CD4-positive, alpha-beta T cell treated with Interleukin-10 for 1 hour (primary cell): Measurements from ENCODE around the gene USP32.
"Not testable (repeated sequence)": the region's sequence is repeated elsewhere in the genome, so short reads cannot be mapped to it uniquely, and the experiment has no call there.

ENCODE experiments used
- DNase-seq: peaks from one replicate; pipeline ENCODE4 v3.0.0-alpha.2; 2020

USP32 gene

GRCh38 chr17:60292697-60293096 lies 99.2 kb downstream of the USP32 start:
- DNase-seq = no peak

GRCh38 chr17:60284709-60285108 lies 107.2 kb downstream of the USP32 start:
- DNase-seq = no peak

DNA sequence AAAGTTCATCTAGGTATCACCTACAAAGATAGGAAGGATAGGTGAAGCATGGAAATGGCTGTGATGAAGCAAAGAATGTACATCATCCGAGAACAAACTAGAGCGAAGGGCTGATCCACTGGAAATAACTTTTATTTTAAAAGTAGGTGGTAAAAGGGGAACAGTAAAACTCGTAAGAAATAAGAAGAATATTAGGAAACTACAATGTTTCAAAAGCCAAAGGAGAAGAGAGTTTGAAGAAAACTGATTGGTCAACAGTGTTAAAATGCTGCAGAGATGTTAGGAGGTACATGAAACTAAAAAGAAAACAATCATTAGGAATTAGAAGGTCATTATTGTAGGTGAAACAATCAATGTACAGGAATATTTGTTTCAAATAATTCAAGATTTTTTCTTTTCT lies 108.1 kb downstream of the USP32 start:
- DNase-seq = no peak

DNA sequence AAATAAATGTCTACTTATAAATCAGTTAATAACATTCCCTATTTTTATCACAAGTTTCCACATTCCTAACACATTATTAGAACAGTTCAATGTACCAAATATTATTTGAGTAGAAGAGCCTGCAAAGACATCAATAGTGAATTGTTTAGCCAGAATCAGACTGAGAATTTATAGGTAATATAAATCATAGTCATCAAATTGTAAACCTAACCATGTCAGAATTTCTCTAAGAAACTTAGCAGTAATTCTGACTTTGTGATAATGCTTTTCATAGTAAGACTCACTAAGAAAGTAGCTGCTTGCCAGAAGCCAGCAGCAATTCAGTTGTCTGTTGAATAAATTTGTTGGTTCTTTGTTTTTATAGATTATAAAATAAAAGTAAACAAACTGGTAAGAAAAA lies 111.3 kb downstream of the USP32 start:
- DNase-seq = no peak

DNA sequence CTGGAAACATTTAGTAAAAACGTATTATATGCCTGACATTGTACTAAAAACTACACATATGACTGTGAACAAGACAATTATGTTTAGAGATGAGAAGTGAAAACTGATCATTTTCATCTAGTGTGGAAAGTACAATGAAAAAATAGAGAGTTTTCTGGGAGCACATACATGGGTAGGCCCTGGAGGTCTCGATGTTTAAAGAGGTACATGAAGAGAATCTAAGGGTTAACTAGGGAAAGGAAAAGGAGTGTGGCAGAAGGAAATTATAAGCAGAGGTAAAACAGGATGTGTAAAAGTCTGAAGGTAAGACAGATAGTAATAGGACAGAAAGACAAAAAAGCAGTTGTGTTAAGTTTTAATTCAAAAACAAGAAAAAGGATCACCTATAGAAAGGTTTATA lies 113.7 kb downstream of the USP32 start:
- DNase-seq = no peak

DNA sequence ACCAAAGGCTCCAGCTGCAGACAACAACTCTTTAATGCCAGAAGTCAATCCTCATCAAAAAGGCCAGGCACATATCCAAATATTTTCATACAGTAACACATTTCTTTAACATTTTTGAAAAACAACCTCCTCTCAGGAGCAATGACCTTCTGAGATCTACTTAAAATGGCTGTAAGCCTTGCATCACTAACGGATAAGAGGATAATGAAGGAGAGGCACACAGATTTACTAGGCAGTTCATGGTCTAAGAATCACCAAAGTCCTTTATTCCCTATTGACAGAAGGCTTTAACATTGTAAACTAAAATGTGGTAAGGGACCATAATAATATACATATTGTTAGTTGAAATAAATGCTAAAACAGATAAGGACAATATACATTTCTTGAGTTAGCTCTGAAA lies 114.7 kb downstream of the USP32 start:
- DNase-seq = no peak

- DNase-seq = no peak
These were observed 122.5 kb downstream of the USP32 start for GRCh38 chr17:60269417-60269816.

- DNase-seq = no peak
These were observed 131.4 kb downstream of the USP32 start for GRCh38 chr17:60260540-60260939.

- DNase-seq = no peak
These were observed 133.6 kb downstream of the USP32 start for GRCh38 chr17:60258313-60258712.

- DNase-seq = no peak
These were observed 135.8 kb downstream of the USP32 start for GRCh38 chr17:60256174-60256573.

DNA sequence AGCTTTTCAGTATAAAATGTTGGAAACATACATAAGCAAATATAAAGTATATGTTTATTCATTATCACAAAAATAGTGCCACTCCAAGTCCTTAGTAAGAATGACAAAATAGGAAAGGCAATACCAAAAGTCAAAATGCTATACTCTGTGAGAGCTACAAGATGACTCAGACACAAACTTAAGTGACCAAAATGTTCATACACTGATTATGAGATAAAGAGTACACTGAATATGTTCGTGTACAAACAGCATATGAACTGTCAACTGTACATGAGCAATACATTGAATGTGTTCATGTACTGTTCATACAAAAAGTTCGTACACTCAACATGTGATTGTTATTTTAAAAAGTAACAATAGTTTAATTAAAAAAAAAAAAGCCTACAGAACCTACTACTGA lies 138.9 kb downstream of the USP32 start:
- DNase-seq = no peak

- DNase-seq = no peak
These were observed 139.5 kb downstream of the USP32 start for GRCh38 chr17:60252459-60252858.

DNA sequence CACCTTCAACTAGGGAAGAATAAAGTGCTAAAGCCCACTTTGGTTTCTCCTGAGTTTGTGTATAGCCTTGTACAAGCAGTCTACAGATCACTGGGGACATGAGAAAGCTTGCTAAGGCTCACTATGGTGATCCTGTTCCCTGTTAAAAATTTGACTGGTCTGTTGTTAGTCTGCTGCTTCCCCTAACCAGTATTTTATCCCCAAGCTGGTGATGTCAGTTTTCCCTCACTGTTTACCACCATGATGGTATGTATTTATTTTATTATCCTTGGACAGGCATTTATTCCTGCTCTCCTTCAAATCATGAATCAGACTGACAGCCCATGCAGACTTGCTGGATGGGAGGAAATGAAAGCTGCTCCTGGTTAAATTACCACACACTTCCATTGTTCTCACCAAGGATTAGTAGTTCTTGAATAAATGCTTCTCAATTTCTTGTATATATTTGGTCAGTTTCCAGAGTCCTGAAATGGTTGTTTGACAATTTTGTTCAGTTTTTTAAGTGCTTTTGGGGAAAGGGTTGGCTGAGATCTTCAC lies 142.6 kb downstream of the USP32 start:
- DNase-seq = no peak

- DNase-seq = no peak
These were observed 143.2 kb downstream of the USP32 start for GRCh38 chr17:60248618-60249289.

- DNase-seq = no peak
These were observed 144.0 kb downstream of the USP32 start for GRCh38 chr17:60247836-60248461.

GRCh38 chr17:60244656-60245055 lies 147.3 kb downstream of the USP32 start:
- no peak for DNase-seq

DNA sequence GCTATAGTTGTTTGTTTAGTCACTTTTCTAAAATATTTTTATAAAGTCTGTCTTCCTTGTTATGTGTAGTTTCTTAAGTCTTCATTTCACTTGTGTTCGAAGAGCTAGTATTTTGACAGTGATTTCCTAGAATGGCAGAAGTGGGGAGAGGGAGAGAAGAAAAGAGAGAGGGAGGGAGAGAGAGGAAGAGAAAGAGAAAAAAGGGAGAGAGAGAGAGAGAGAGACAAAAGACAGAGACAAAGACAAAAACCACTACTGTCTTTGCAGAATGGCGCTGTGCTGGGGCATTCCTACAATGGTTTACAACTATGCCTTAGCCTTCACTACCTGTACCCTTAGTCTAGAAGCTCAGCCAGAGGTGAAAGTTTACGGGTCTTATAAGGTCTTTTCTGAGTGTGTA lies 151.6 kb downstream of the USP32 start:
- no peak for DNase-seq

- no peak for DNase-seq
These were observed 160.2 kb downstream of the USP32 start for GRCh38 chr17:60231691-60232090.

- no peak for DNase-seq
These were observed 160.7 kb downstream of the USP32 start for GRCh38 chr17:60231234-60231633.

DNA sequence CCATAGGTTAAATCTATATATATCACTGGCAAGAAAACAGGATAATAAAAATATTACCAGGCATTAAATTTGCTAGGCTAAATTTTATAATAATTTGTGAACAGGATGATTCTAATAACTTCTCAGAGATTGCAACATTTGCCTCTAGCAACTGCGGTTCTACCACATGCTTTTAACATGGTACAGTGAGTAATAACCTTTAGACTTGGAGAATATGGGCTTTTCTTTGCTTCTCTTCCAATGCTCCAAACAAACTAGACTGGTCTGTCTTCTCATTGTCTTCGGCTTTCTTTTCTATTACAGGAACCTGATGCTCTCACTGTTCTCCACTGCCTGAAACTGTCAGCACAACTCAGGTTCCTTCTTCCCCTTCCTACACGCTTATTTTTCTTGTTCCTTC lies 161.6 kb downstream of the USP32 start:
- no peak for DNase-seq

GRCh38 chr17:60229188-60229802 lies 162.6 kb downstream of the USP32 start:
- DNase-seq = no peak

DNA sequence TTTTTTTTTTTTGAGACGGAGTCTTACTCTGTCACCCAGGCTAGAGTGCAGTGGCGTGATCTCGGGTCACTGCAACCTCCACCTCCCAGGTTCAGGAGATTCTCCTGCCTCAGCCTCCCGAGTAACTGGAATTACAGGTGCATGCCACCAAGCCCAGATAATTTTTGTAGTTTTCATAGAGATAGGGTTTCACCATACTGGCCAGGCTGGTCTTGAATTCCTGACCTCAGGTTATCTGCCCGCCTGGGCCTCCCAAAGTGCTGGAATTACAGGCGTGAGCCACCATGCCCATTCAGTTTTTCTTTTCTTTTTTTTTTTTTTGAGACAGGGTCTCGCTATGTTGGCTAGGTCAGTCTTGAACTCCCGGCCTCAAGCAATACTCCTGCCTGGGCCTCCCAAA lies 164.7 kb downstream of the USP32 start:
- not testable (repeated sequence) for DNase-seq

DNA sequence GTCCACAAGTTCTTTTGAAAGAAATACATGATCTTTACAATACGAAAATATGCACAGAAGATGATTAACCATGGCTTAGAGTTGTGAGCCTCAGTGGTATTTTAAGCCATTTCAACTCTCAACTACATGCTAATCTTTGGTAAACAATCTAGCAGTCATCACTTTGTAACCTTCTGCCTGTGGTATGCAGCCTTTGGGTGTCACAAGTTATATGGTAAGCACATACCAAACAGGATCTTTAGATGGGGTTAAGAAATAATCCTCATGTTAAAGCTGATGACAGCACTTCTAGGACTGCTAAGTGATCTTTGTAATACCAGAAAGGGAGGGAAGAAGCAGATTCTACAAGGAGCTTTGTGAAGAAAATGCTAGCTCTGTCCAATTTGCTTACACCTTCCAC lies 167.9 kb downstream of the USP32 start:
- DNase-seq = no peak

DNA sequence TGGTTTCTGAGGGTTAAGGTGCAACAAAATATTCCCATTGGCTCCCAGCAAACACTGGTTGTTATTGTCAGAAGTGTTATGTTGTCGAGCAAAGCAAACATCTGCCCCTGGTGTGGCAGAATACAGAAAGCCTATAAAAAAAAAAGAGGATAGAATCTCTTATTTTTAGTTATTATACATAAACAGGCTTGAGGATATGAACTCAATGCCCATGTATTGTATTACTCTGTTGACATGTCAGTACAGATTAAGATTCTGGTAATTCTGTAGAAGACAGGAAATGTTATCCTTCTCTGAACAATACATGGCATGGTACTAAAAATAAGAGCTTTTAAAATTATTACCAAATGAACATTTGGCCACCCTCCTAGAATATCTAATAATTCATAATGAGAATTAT lies 168.5 kb downstream of the USP32 start:
- DNase-seq = no peak
